Measurements from ENCODE around the gene CFL1. TPM values are rescaled to one million over a fixed set of nuclear protein-coding genes. Genes with fewer than 3 reads are reported as not detected.

CFL1 gene
- total and polyA plus RNA-seq, 2 of the 8 experiments (the other 6 are each of a cell fraction or from before 2014, with no cell fraction given): 1,252 to 1,365 TPM

- TF ChIP-seq EZH2 (IDR thresholded peaks at IDR 0.05; ENCODE audit: low read depth, low read length, severe bottlenecking) (peak; percentile 1), SIN3A (conservative IDR thresholded peaks at IDR 0.05 in 1 of 2, IDR thresholded peaks at IDR 0.05 in 1 of 2; ENCODE audit: low read depth in 1 of 2, low read length in 2 of 2) (no peak; a peak in 1 of 4 replicates), KDM1A (IDR thresholded peaks at IDR 0.05; ENCODE audit: borderline replicate concordance, low read length) (no peak), GABPA (IDR thresholded peaks at IDR 0.05; ENCODE audit: borderline replicate concordance, insufficient read depth, low read length) (0 out of 2 replicates have a peak, but pooled peaks have one; percentile 15), PHF8 (conservative IDR thresholded peaks at IDR 0.05; ENCODE audit: low read depth, low read length) (peak; percentile 81), RXRA (IDR thresholded peaks at IDR 0.05; ENCODE audit: insufficient read depth, low read depth, low read length) (no peak), CTBP2 (IDR thresholded peaks at IDR 0.05; ENCODE audit: borderline replicate concordance, insufficient read depth, insufficient read length, low read length) (peak; percentile 28), TAF7 (optimal IDR thresholded peaks at IDR 0.05; ENCODE audit: borderline replicate concordance, low read depth, low read length) (peak; percentile 74), SIX5 (IDR thresholded peaks at IDR 0.05; ENCODE audit: low read depth, low read length) (no peak), SP1 (IDR thresholded peaks at IDR 0.05; ENCODE audit: low read depth, low read length) (0 out of 2 replicates have a peak, but pooled peaks have one; percentile 29), YY1 (IDR thresholded peaks at IDR 0.05; ENCODE audit: low read depth, low read length) (0 out of 2 replicates have a peak, but pooled peaks have one; percentile 11), SP4 (IDR thresholded peaks at IDR 0.05; ENCODE audit: low read length) (peak; percentile 44; the same call in 1 of the 2 replicates), GTF2F1 (IDR thresholded peaks at IDR 0.05; ENCODE audit: borderline replicate concordance, low read depth, low read length) (no peak), CREB1 (IDR thresholded peaks at IDR 0.05) (peak; percentile 32; the same call in 1 of the 2 replicates), RAD21 (IDR thresholded peaks at IDR 0.05 in 1 of 2, conservative IDR thresholded peaks at IDR 0.05 in 1 of 2; ENCODE audit: low read depth in 2 of 2, low read length in 2 of 2) (peak in 1 of 2 experiments; percentile 35; a peak in 1 of 4 replicates), RBBP5 (IDR thresholded peaks at IDR 0.05; ENCODE audit: borderline replicate concordance, low read depth, low read length) (peak; percentile 42; the same call in 1 of the 2 replicates)
- TF ChIP-seq, protein P1, sequence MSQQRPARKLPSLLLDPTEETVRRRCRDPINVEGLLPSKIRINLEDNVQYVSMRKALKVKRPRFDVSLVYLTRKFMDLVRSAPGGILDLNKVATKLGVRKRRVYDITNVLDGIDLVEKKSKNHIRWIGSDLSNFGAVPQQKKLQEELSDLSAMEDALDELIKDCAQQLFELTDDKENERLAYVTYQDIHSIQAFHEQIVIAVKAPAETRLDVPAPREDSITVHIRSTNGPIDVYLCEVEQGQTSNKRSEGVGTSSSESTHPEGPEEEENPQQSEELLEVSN (IDR thresholded peaks at IDR 0.05): peak; percentile 65
These were observed 32.6 kb upstream of the CFL1 start, which contains the start of gene CCDC85B (continued) for GRCh38 chr11:65890324-65891218.

Measured in H1 (cell line).